ENCODE results near the gene DNAJB1. TPM values are rescaled to one million over a fixed set of nuclear protein-coding genes. Genes with fewer than 3 reads are reported as not detected.

The DNAJB1 gene
- total RNA-seq, 3 donors from 2014 or later: 104 to 110 (median 107) TPM

DNA sequence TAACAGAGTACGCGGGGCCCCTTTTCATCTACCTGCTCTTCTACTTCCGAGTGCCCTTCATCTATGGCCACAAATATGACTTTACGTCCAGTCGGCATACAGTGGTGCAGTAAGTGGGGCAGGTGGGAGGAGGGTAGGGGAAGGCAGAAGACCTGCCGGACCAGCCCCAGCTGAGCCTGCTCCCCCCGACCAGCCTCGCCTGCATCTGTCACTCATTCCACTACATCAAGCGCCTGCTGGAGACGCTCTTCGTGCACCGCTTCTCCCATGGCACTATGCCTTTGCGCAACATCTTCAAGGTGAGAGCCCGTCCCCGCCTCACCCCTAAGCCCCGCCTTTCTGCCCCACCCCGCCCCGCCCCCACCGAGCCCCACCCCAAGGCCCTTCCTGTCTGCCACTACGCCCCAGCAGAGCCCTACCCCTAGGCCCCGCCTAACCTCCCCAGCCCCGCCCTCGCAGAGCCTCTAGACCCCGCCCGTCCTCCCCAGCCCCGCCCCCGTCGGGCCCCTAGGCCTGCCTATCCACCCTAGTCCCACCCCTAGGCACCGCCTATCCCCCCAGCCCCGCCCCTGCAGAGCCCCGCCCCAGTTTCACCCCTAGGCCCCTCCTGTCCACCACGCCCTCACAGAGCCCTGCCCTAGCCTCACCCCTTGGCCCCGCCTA, 45.9 kb upstream of the DNAJB1 start:
- Histone ChIP-seq H3K4me3 (no peak overlapping the region), H3K36me3 (ENCODE audit: low read depth) (no peaks in the 10 kb centered on the region), H3K9me3 (no peaks in the 10 kb centered on the region), H3K4me1 (ENCODE audit: low read depth) (peaks cover 2% of the 10 kb centered on the region)
- TF ChIP-seq, protein P1, sequence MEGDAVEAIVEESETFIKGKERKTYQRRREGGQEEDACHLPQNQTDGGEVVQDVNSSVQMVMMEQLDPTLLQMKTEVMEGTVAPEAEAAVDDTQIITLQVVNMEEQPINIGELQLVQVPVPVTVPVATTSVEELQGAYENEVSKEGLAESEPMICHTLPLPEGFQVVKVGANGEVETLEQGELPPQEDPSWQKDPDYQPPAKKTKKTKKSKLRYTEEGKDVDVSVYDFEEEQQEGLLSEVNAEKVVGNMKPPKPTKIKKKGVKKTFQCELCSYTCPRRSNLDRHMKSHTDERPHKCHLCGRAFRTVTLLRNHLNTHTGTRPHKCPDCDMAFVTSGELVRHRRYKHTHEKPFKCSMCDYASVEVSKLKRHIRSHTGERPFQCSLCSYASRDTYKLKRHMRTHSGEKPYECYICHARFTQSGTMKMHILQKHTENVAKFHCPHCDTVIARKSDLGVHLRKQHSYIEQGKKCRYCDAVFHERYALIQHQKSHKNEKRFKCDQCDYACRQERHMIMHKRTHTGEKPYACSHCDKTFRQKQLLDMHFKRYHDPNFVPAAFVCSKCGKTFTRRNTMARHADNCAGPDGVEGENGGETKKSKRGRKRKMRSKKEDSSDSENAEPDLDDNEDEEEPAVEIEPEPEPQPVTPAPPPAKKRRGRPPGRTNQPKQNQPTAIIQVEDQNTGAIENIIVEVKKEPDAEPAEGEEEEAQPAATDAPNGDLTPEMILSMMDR (IDR thresholded peaks at IDR 0.05): no peak
- intact Hi-C loops (cut with DNase I, micrococcal nuclease): no loop called here
- DNase-seq (peak; percentile 50 to 82 (median 52)), ATAC-seq (peak; percentile 79)

DNA sequence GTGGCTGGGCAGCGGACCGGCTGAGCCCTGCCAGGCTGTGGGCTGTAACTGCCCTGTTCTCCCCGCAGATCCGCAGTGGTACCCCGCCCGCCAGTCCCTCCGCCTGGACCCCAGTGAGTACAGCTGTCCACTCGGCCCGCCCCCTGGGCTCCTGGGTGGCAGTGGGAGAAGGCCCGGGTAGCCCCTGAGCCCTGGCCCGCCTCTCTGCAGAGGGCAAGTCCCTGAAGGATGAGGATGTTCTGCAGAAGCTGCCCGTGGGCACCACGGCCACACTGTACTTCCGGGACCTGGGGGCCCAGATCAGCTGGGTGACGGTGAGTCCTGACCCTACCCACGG, 45.4 kb upstream of the DNAJB1 start:
- intact Hi-C loops (cut with DNase I, micrococcal nuclease): no loop called here
- TF ChIP-seq, protein P1 (IDR thresholded peaks at IDR 0.05): no peak
- Histone ChIP-seq H3K4me1 (ENCODE audit: low read depth) (no peaks in the 10 kb centered on the region), H3K9me3 (no peaks in the 10 kb centered on the region), H3K36me3 (ENCODE audit: low read depth) (no peaks in the 10 kb centered on the region), H3K4me3 (no peak overlapping the region)
- DNase-seq: no peak
- ATAC-seq: no peak

DNA sequence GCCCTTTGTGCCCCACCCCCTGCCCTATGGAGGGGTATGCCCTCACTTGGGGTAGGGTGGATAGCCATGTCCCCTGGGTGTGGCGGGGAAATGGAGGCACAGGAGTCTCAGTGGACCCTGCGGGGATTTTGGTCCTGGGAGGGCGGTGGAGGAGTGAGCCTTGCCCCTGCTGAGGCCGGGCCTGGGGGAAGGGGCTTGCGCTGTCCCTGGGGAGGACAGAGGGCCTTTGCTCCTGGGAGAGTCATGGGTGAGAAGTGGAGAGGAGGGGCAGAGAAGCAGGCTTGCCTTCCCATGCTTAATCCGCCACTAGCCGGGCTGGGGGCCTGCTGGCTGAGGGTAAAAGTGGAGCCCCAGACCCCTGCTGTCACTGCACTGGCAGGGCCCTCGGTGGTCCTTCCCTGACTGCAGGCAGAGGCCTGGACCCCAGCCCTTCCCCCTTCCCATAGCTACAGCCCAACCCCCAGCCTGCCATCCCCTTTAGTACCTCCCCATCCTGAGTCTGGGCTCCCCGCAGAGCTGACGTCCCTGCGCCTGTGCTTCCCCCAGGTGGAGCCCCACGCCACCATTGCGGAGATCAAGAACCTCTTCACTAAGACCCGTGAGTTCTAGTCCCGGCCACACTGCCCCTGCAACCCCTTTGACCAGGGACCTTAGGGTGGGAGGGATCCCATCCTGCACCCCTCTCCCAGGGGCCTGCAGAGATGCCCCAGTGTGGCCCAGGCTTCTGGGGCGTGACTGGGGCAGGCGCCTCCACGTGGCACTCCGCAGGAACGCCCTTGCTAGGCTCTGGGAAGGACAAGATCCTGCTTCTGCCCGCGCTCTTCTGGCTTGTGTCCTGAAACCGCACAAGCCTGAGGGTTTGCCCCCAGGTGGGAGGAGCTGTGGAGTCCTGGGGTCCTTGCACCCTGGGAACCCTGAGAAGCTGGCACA, 44.7 kb upstream of the DNAJB1 start:
- Histone ChIP-seq H3K4me1 (ENCODE audit: low read depth) (no peaks in the 10 kb centered on the region), H3K4me3 (no peak overlapping the region), H3K9me3 (no peaks in the 10 kb centered on the region), H3K36me3 (ENCODE audit: low read depth) (no peaks in the 10 kb centered on the region)
- DNase-seq (peak in 1 of 3 donors; percentile 28), ATAC-seq (no peak)
- intact Hi-C loops (cut with DNase I, micrococcal nuclease): no loop called here
- TF ChIP-seq, protein P1 (IDR thresholded peaks at IDR 0.05): no peak

DNA sequence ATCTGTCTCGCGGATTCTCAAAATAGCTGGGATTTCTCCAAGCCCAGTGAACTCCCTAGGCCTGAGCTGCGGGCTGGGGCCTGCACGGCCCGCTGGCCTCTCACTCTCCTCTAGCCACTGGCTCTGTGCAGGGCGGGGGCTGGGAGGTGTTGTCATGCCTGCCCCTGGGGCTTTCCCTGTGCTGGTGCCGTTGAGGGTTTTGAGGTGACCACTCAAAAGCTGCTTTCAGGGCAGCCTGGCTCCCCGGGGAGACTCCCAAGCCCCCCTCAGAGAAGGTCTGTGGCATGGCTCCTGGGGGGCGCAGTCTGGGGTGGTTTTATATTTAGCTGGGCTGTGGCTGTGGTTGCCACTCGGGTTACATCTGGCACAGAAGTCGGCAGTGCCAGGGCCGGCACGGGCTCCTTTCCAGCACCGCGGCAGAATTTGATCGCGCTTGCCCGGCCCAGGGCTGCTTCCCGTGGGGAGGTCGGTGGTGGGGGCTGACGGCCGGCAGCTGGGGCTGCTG, 43.7 kb upstream of the DNAJB1 start:
- no peak for DNase-seq
- H3K36me3 ChIP-seq (ENCODE audit: low read depth): no peaks in the 10 kb centered on the region
- no peaks in the 10 kb centered on the region for H3K9me3 ChIP-seq
- no peak for ATAC-seq
- H3K4me1 ChIP-seq (ENCODE audit: low read depth): peaks cover under 1% of the 10 kb centered on the region
- no peak overlapping the region for H3K4me3 ChIP-seq
- TF ChIP-seq, protein P1 (IDR thresholded peaks at IDR 0.05): no peak
- intact Hi-C loops (cut with DNase I, micrococcal nuclease): no loop called here

DNA sequence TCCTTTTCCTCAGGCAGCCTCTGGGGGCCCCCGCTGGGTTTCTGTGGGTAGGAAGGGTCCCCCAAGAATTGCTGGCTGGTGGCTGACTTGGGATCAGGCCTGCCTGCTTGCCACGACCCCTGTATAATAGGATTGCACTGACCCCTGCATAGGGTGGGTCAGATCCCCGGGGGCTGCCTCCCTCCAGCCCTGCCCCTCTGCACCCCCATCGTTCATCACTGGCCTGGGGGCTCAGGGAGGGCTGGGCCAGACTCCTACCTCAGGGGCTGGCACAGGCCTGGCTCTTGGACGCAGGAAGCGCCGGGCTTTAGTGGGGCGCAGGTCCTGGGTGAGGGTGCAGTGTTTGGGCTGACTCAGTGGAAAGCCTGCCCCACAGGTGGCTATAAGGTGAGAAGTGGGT, 43.1 kb upstream of the DNAJB1 start:
- ATAC-seq (no peak), DNase-seq (no peak)
- no peaks in the 10 kb centered on the region for H3K36me3 ChIP-seq (ENCODE audit: low read depth)
- no peaks in the 10 kb centered on the region for H3K9me3 ChIP-seq
- intact Hi-C loops (cut with DNase I, micrococcal nuclease): no loop called here
- H3K4me3 ChIP-seq: no peak overlapping the region
- TF ChIP-seq, protein P1 (IDR thresholded peaks at IDR 0.05): no peak
- peaks cover 6% of the 10 kb centered on the region for H3K4me1 ChIP-seq (ENCODE audit: low read depth)

Data from mucosa of descending colon (tissue), 3 donors.